NAMALWA (cell line): ENCODE measurements around the gene RBM23.
"Not testable (repeated sequence)": the region's sequence is repeated elsewhere in the genome, so short reads cannot be mapped to it uniquely, and the experiment has no call there.

Source experiments
- DNase-seq: peaks from one replicate; pipeline ENCODE4 v3.0.0-alpha.2; 2015; ENCODE audit warnings: low spot score

The RBM23 gene

DNA sequence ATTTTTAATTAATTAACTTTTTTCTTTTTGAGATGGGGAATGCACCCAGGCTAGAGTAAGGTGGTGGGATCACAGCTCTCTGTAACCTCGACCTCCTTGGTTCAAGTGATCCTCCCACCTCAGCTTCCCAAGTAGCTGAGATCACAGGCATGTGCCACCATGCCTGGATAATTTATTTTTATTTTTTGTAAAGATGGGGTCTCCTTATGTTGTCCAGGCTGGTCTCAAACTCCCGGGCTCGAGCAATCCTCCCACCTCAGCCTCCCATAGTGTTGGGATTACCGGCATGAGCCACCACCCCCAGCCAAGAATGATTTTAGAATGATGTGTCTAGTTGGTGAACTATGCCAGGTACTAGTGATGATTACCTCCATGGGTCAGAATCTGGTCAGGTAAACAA is 54.0 kb downstream of the RBM23 start:
- no peak for DNase-seq

DNA sequence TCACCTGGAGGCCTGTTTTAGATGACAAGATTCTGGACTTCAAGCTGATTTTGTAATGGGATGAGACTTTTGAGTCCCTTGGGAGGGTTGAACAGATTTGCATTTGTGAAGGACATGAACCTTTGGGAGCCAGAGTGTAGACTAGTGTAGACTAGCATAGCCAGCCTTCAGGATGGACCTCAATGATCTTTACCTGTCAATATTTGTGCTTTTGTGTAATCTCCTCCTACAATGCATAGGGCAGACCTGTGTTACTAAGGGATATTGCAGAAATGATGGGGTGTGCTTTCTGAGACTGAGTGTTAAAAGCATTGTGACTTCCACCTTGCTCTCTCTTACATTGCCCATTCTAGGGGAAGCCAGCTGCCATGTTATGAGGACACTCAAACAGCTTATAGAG is 57.3 kb downstream of the RBM23 start:
- no peak for DNase-seq

DNA sequence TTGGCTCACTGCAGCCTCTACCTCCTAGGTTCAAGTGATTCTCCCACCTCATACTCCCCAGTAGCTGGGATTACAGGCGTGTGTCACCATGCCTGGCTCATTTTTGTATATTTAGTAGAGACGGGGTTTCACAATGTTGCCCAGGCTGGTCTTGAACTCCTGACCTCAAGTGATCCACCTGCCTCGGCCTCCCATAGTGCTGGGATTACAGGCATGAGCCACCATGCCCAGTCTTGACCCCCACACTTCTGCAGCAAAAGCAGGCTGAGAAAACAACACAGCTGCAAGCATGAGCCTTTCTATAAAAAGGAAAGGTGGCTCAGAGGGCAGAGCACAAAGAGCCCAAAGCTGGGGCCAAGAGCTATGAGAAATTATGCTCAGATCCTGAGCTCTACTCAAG is 58.6 kb downstream of the RBM23 start:
- not testable (repeated sequence) for DNase-seq

DNA sequence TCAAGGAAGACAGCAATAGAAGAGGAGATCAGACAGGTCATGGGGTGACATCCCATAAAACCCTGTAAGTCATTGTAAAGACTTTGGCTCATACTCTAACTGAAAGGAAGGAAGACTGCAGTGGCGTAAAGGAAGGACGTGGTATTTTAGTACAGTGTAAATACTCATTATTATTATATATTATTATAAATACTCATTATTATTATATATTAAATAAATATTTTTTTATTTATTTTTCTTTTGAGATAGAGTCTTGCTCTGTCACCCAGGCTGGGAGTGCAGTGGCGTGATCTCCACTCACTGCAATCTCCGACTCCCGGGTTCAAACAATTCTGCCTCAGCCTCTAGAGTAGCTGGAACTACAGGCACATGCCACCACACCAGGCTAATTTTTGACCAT is 62.5 kb downstream of the RBM23 start:
- no peak for DNase-seq

GRCh38 chr14:22854963-22855724 is 63.8 kb downstream of the RBM23 start:
- DNase-seq = no peak

GRCh38 chr14:22854296-22854695 is 64.7 kb downstream of the RBM23 start:
- DNase-seq = not testable (repeated sequence)

GRCh38 chr14:22852940-22853767 is 65.8 kb downstream of the RBM23 start:
- DNase-seq = peak; percentile 90

DNA sequence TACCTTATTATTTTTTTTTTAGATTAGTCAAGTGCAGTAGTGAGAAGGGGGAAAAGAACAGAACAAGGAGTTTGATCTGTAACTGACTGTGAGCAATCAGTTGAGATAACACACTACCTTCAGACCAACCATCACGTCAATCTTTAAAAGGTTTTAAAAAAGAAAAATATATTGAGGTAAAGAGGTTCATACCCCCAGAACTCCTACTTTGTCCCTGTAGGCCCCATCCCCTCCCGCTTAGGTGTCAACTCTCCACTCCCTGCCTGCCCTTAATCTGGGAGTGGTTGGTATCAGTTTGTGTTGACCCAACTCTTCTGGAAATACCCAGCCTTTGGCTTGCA is 66.4 kb downstream of the RBM23 start:
- DNase-seq = no peak

DNA sequence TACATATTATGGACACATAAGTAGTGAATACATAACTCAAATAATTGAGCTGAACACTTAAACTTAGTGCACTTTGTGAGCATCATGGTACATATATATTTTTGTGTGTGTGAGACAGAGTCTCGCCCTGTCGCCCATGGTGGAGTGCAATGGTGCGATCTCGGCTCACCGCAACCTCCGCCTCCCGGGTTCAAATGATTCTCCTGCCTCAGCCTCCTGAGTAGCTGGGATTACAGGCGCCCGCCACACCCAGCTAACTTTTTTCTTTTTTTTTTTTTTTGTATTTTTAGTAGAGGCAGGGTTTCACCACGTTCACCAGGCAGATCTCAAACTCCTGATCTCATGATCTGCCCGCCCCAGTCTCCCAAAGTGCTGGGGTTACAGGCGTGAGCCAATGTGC is 66.8 kb downstream of the RBM23 start:
- DNase-seq = not testable (repeated sequence)

GRCh38 chr14:22850944-22851764 is 67.8 kb downstream of the RBM23 start:
- no peak for DNase-seq

DNA sequence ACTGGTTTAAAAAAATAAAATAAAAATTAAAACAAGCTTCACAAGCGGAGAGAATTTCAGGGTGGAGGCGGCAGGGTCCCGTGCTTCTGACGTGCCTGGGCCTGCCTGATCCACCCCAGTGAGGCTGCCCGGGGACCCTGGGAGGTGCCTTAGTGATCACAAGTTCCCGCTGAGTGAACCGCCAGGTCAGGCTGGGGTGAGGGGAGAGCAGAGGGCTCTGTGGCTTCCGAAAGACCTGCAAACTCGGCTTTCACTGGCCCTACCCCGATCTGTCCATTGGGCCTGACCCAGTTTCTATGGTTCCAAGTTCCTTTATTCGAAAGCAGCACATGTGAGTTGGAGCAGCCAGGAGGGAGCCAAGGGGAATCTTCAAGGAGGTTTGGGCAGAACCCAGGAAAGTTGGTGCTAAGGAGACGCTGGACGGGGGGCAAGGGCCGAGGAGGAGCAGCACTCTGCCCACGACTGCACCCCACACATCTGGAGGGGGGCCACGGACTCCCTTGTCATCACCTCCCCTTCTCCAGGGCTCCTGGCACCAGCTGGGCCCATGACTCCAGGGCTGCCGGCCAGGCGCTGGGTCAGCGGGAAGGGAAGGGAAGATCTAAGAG is 69.6 kb downstream of the RBM23 start:
- DNase-seq = no peak

- no peak for DNase-seq
Observed at GRCh38 chr14:22848351-22849164, 70.4 kb downstream of the RBM23 start.

DNA sequence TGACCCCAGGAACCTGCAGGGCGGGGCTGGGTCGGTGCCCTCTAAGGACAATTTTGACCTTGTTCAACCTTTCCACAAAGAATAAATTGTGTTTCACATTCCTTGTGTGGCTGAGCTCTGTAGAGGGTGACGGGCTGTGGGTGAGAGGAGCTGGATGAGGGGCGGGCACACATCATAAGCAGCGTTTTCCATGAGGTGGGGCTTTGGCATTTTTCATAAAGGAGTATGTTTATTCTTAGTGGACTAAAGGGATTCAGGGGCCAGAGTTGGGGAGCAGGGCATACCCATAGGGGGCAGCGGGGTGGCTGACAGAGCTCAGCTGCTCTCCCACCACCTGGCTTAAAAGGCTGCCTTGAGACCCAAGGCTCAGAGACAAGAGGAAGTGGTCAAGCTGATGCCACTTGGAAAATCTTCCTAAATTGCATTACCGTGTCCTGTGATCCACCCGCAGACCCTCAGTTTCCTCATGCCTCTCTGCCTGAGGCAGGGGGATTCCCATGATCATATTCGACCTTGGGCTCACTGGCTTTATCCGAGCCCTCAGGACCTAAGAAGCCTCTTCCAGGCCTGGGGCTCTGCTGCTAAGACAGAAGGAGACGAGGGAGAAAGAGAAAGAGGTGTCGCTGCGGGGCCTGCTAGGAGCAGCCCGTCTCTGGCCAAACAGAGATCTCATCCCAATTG is 71.1 kb downstream of the RBM23 start:
- no peak for DNase-seq

DNA sequence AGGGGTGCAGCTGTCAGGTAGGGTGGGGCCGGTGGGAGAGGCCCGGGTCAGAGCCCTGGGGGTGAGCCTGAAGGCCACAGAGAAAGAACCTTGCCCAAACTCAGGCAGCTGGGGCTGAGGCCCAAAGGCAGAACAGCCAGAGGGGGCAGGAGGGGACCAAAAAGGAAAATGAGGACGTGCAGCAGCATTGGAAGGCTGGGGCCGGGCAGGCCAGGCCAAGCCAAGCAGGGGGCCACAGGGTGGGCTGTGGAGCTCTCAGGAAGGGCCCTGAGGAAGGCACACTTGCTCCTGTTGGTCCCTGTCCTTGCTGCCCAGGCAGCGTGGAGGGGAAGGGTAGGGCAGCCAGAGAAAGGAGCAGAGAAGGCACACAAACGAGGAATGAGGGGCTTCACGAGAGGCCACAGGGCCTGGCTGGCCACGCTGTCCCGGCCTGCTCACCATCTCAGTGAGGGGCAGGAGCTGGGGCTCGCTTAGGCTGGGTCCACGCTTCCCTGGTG is 72.1 kb downstream of the RBM23 start:
- no peak for DNase-seq

GRCh38 chr14:22845821-22846625 is 72.9 kb downstream of the RBM23 start:
- DNase-seq = no peak

DNA sequence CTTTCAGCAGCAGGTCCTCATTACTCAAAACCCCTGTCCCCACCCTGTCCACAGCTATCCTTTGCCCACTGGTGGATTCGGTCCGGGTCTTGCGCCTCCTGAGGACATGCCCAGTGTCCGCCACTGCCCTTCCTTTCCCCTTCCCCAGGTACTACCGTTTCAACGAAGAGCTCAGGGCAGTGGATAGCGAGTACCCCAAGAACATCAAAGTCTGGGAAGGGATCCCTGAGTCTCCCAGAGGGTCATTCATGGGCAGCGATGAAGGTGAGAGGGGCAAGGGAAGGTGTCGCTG is 73.9 kb downstream of the RBM23 start:
- no peak for DNase-seq

- no peak for DNase-seq
Observed at GRCh38 chr14:22844221-22845102, 74.5 kb downstream of the RBM23 start.
